Measurements from ENCODE around the gene CATSPERD.

The CATSPERD gene, protein sequence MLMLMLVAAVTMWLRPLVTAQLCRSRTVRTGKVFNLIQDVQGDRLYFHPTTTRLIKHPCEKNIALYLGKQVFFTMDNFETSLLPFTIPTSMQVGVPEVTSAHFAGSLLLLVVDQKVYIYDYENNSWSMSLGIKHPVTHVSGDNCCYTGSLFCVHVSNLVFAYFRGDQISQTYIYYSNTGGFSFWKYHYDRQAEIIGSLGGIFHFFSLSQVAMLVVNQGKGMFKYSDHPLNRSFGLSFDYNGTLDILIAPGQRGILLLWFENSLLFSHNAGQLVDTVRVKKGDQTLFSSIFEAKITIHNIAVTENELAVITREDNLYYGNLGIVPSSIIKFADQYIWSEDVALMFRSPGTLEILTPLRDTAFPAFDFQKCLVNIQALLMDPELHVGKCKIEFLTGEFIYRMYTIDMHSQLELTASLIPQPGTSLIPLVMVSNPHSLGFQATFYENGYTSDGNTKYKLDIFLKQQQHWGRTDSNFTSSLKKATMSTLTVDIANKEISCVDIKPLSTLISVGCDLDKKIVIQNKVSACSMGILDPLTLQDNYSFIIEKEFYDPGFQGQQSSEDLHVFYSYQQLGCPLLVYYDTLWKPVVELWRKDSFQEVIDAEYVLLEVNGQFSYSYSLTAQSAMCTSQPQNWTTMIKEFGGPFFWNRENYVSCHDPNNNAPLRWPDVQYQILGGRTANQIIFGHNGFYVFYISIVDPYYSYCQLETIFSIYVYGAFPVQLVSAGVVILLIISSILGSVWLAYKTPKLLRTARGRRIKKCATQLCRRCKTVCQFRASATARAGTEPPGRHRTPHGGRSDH

DNA sequence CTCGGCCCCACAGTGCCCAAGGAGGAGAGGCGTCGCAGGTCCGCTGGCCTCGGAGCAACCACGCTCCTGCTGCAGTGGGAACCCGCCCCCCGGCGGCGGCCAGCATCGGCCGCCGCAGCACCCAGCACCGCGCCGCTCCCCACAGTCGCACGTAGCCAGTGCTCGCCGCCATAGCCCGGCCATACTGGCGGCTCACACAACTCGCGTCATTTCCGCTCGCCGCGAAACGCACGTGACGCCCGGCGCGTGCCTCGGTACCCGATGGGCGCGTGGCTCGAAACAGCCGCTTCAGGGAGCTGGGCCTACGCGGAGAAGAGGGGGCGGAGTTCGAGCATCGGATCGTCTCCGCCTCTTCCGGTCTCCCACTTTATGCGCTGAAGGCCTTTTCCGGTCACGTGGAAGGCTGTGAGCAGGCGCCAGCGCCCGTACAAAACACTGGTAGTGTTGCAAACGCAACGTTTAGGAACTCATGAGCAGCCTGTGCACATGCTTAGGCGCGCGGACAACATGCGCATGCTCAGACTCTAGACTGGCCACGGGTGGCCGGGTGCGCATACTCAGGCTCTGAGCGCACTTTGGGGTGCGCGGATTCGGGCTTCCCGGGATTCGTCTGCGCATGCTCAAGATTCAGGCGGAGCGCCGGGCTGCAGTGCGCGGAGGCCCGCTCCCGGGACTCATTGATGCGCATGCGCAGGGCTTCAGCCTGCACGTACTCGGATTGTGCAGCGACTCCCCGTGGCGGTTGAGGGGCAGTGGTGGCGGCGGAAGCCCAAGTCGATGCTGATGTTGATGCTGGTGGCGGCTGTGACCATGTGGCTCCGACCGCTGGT lies at the start of gene CATSPERD, which contains the start of gene LONP1:
Gene CATSPERD, plus strand, starts transcription at position 677 of the 830 bp plus-strand sequence. Its CDS starts 101 bp downstream, at position 778.
Gene LONP1, minus strand, starts transcription at position 186 of the 830 bp plus-strand sequence. Its CDS starts 14 bp downstream, at position 172.
- DNase-seq (ENCODE audit: low spot score), result peak; percentile 100

DNA sequence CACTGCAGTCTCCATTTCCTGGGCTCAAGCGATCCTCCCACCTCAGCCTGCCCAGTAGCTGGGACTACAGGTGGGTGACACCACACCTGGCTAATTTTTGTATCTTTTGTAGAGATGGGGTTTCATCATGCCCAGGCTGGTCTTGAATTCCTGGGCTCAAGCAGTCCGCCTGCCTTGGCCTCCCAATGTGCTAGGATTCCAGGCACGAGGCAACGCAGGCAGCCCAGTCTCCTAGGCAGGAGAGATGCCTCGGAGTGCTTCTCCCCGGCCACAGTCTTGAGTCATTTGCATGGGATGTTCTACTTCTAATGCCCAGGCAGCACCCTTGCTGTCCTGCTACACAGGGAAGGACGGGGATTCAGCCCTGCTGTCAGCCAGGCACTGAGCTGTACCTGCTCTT lies 48.8 kb upstream of the CATSPERD start:
- no peak for DNase-seq (ENCODE audit: low spot score)

DNA sequence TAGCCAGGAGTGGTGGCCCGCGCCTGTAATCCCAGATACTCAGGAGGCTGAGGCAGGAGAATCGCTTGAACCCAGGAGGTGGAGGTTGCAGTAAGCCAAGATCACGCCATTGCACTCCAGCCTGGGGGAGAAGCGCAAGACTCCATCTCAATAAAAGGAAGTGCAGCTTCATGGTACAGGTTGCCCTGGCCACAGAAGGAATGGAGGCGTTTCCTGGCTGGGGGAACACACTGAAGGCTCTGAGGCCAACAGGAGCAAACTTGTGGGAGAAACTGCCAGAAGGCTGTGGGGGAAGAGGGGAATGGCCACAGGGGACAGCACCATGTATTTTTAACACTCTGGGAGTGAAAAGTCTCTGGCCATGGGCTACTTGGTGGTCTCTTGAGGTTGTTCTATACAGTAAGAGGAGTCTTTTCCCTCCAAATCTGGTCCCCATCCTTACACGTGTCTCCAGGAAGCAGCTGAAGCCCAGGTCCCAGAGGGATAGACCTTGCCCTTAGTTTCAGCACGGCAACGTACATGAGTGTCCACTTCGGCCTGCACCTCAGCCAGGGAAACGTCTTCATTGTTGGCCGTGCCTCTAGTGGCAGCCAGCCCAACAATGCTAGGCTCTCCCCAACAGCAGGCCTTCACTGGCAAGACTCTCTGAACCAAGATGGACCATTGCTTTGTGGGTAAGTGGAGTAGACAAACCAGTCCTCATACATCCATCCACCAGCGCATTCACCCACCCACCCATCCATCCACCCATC lies 47.6 kb upstream of the CATSPERD start:
- no peak for DNase-seq (ENCODE audit: low spot score)

DNA sequence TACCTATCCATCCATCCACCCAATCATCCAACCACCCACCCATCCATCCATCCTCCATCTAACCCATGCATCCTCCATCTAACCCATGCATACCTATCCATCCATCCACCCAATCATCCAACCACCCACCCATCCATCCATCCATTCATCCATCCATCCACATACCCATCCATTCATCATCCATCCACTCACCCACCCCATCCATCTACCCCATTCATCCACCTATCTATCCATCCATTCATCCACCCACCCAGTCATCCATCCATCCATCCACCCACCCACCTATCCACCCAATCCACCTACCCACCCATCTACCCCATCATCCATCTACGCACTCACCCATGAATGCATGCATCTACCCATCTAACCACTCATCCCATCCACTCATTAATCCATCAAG lies 46.7 kb upstream of the CATSPERD start:
- DNase-seq (ENCODE audit: low spot score), result no peak

DNA sequence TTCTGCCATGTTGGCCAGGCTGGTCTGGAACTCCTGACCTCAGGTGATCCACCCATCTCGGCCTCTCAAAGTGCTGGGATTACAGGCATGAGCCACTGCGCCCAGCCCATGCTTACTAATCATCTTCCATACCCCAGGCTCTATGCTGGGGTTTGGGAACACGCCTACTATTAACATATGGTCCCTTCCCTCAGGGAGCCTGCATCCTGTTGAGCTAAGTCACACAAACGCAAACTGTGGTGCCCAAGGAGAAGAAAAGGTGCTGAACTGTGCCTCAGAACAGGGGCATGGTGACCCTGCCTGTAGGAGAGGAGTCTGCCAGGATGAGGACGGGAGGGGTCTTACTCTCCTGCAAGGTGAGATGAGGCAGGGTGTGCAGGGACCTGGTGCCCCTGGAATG lies 45.7 kb upstream of the CATSPERD start:
- DNase-seq (ENCODE audit: low spot score), result no peak

DNA sequence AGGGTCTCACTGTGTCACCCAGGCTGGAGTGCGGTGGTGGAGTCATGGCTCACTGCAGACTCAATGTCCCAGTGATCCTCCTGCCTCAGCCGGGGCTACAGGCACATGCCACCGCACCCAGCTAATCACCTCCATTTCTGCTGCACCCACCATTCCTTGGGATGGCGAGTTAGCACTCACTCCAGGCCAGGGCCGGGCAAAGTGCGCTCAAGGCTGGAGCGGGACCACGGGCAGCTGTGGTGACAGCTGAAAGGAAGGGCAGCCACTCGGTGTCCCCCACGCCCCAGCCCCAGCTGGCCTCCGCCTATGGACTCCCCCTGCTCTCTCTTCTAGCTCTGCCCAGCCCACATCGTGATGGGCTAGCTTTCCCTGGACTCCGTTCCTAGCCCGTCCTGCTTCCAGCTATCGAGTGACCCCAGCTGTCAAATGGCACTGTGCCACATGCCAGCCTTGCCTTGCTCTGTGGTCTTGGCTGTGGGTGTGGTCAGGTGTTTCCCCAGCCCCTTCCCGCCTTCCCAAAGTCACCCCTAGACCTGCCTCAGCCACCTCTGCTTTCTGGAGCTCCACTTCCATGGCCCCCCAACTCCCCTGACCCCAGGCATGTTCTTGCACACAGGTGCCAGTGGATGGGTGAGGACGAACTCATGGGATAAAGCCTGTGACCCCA lies 44.2 kb upstream of the CATSPERD start:
- no peak for DNase-seq (ENCODE audit: low spot score)

DNA sequence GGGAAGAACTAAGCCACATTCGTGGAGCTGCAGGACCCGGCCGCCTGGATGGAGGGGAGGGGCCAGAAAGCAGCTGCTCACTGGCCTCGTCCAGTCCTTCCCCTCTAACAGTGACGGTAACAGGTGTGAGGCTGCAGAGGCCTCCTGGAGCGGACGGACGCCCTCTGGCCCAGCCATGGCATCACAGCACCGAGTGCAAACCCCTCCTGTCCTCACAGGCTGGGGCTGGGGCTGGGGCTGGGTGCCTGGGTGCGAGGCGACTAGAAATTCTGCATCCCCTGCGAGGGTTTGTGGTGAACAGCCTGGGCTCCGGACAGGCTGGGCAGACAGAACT lies 43.7 kb upstream of the CATSPERD start:
- no peak for DNase-seq (ENCODE audit: low spot score)

DNA sequence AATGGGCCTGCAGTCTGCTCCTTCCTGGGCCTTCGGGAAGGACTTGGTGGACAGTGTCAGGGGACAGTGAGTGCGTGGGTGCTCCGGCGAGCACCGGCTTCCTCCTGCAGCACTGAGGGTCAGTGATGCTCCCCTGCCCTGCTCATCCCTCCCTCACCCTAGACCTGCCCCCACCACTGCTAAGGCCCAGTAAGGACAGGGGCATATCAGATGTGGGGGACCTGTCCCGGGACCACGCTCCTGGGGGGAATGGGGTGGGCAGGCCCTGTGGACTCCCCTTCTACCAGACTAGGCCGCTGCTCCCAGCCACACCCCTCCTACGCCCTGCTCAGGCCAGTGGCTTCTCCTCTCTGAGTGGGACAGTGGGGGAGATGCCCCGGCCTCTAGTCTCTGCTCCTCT lies 43.3 kb upstream of the CATSPERD start:
- DNase-seq (ENCODE audit: low spot score), result no peak

DNA sequence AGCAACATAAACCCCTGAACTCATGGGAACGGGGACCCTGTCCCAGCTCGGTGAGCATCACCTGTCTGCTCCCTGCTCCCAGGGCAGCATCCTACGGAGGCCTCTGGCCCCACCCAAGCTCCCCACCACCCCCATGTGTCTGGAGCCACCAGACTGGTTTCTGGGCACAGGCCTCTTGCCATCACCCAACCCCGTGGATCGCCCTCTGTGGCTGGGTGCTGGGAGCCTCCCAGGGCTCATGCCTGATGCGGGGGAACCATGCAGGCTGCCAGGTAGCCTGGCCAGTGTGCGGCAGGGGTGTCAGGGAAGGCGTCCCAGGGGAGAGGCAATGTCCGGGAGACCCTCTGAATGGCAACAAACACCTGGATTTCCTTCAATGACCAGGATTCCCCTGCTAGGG lies 42.9 kb upstream of the CATSPERD start:
- DNase-seq (ENCODE audit: low spot score), result no peak

DNA sequence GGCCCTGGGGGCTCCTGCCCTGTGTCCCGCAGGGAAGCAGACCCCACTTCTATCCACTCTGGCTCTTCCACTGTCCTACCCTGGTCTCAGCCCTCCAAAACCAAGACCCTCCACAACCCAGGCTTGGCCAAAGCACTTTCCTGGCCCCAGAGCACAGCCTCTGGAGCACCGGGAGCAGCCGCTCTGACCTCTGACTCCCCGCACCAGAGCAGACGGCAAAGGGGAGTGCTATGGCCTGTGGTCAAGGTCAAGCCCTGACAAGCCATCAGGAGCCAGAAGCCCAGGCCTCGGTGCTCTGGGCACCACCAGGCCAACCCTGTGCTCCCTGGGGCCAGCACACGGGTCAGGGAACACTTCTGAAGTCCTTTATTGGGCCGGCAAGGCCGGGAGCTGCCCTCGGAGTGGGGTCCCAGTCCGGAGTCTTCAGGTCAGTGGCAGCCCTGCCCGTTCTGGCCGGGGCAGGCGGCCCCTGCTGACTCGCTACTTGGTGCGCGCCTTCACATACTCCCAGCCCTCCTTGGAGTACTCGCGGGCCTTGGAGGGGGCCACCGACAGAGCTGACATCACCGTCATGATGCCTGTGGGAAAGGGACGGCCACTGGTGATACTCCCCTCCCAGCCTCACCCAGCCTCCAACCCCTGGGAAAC lies 42.2 kb upstream of the CATSPERD start:
- no peak for DNase-seq (ENCODE audit: low spot score)

DNA sequence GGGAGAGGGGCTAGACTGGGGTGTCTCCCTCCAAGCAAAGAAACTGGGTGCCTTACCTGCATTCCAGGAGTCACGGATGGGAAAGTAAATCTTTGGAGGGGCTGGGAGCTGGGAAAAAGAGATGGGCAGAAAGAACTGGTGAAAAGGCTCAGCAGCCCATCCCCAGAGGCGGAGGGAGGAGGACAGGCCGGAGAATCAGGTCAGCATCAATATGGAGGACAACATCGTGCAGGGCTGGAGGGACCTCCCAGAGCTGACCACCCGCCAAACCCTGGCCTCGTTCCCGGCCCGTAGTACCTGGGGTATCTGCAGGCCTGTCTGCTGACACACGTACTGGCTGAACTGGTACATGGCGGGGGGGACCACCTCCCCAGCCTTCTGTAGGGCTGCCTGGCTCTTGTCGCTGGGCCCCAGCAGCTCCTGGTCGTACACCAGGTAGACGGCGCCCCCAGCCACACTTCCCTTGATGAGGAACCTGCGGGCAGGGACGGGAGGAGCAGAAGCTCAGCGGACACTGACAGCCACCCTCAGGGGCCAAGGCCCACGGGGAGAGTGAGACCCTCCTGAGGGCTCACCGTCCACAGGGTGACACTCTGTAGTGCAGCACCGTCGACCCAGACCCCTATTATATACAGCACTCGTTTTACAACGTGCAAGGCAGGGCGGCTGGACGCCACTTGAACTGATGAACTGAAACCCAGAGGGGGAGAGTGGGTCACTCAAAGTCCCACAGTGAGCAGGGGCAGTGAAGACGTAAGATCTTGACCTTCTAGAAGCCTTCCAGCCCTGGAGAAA lies 41.0 kb upstream of the CATSPERD start:
- DNase-seq (ENCODE audit: low spot score), result no peak

DNA sequence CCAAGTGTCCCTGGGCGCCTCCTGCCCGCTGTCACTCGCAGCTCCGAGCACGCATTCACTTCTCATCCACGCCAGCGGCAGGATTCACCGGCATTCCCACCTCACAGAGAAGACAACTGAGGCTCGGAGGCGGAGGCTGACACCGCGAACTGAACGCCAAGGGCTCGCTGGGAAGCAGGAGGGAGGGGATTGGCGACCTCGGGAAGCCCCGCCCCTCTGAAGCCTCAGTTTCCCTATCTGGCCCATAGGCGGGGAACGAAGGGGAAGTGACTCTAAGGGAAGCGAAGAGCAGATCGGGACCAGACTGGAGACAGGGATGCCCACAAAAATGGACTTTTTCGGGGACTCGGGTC lies 40.4 kb upstream of the CATSPERD start:
- peak; percentile 35 for DNase-seq (ENCODE audit: low spot score)

DNA sequence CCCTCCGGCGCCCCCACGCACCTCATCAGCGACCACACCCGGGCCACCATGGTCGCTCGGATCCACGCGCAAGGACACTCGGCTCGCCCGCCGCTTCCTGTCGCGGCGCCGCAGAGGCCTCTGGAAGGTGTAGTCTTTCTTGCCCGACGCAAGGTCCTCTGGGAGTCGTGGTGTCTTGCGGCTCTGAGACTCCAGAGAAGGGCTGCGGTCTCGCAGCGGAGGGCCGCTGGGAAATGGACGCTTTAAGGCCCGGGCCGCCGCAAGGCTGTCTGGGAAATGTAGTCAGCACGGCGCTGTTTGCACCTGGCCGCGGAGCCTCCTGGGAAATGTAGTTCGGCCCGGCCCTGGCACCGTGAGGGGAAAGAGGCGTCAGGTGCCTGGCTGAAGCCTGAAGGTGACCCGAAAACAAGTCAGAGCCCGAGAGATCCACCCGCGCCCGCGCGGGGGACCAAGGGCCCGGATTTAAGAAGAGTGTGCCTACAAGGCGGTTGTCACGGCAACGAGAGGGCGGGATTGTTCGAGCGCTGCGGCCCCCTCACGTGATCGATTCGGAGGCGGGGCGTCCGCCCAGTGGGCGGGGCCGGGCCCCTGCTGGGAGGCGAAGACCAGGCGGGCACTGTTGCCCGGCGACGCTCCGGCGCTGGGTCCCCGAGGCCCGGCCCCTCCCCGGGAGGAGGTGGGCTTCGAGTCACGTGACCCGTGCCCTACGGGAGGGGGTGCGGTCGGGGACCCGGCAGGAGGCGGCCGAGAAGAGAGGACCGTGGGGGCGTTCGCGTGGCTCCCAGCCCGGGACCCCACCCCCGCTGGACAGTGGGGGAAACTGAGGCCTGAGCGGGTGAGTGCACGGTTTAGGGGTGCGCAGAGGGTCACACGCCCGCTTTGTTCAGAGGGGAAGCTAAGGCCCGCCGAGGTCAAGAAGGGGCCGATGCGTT lies 39.7 kb upstream of the CATSPERD start, which contains the start of the genes HSD11B1L and MICOS13:
Gene HSD11B1L, plus strand, starts transcription at position 591 of the 932 bp plus-strand sequence. CDS start 3,806 bp downstream, outside the sequence.
Gene MICOS13, minus strand, starts transcription at position 80 of the 932 bp plus-strand sequence. Its CDS starts 30 bp downstream, at position 50.
- peak; percentile 97 for DNase-seq (ENCODE audit: low spot score)

DNA sequence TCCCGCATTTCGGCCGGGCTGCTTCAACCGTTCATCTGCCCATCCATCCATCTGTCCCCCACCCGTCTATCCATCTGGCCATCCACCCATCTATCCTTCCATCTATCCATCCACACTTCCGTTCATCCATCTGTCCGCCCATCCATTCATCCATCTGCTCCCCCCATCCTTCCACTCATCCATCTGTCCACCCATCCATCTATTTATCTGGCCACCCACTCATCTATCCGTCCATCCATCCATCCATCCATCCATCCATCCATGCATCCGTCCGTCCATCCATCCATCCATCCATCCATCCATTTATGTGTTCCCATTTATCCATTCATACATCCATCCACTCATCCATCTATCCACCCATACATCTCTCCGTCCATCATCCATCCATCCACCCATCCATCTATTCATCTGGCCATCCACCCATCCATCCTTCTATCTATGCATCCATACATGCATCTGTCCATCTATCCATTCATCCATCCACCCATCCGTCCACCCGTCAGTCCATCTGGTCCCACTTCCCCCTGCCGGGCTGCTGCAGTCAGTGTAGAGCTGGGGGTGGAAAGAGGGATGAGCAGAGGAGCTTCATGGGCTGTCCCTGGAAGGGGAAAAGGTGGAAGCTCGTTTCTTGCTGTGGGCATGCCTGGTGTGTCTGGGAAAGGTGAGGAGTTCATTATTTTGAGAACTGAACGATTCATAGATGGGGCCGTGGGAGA lies 38.9 kb upstream of the CATSPERD start:
- no peak for DNase-seq (ENCODE audit: low spot score)

DNA sequence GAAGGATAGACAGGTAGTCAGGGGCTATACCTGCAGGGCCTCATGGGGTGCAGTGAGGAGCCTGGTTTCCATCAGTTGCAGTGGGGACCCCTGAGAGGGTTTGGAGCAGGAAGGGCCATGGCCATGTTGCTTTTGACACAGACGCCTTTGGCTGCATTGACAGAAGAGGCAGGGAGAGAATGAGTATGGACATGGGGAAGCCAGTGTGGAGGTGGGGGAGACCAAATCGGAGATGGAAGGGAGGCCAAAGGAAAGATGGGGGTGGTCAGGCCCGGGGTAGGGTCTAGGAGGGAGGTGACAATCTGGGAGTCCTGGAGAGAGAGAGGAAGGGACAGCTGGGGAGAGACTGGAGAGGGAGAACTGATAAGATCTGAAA lies 38.3 kb upstream of the CATSPERD start:
- no peak for DNase-seq (ENCODE audit: low spot score)

DNA sequence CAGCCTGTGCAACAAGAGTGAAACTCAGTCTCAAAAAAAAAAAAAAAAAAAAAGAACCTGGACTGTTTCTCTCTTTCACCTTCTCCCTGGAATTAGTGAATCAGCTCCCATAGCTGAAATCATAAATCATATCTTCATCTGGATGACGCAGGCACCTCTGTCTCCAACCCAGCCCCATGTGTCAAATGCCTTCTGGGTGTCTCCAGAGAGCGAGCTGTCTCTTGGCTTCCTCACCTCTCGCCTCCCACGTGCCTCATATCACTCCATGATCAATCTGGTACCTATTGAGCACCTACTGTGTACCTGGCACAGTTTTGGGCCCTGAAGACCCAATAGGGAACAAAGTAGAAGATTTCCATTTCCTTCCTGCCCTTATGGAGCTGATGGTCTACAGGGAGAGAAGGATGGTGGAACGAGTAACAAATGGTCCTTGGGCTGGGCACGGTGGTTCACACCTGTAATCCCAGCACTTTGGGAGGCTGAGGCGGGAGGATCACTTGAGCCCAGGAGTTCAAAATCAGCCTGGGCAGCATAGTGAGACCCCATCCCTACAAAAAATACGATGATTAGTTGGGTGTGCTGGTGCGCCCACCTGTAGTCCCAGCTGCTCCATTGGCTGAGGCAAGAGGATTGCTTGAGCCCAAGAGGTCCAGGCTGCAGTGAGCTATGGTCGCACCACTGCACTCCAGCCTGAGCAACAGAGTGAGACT lies 37.1 kb upstream of the CATSPERD start:
- DNase-seq (ENCODE audit: low spot score), result no peak
